IMR-90 (cell line): ENCODE results near the gene TRIM63. TPM values are rescaled to one million over a fixed set of nuclear protein-coding genes. Genes with fewer than 3 reads are reported as not detected.
A peak's percentile ranks its signal among the peaks of the same experiment; 100 is the strongest.

ENCODE experiments used
- ATAC-seq: fragments of 200-7000 bp; cut with Tn5 transposase; 2 replicates; pipeline ENCODE4 v1.9.1; 2020; ENCODE audit warnings: low read depth, mild to moderate bottlenecking, moderate library complexity
- BruUV-seq: library from RNA; stranded (reverse); fragments of 400-500 nt; replicated peaks from 2 replicates; lab custom pipeline; 2021; lab: Mats Ljungman, UMichigan
- CTCF ChIA-PET: fragments of 300-600 bp; formaldehyde crosslinking; extraction: SDS; loops from one replicate; lab custom pipeline; 2021; ENCODE audit warnings: antibody characterized with exemption; lab: Yijun Ruan, JAX
- POLR2A ChIA-PET: fragments of 300-600 bp; sonication (Branson Sonifier 250); formaldehyde crosslinking; loops from one replicate; lab custom pipeline; 2022; ENCODE audit warnings: antibody characterized with exemption; ENCODE audit not compliant: unreplicated experiment; lab: Charles Lee
- DNase-seq: peaks from one replicate; pipeline ENCODE4 v3.0.0; 2013
- H2AFZ ChIP-seq: replicated peaks from 2 replicates; pipeline ENCODE3; 2013; ENCODE audit warnings: low read length, mild to moderate bottlenecking; ENCODE audit not compliant: poor library complexity
- H2AK5ac ChIP-seq: 2 replicates; pipeline ENCODE4 v1.6.1; 2013; ENCODE audit warnings: low read depth, low read length, inconsistent platforms
- H2AK9ac ChIP-seq: replicated peaks from 2 replicates; pipeline ENCODE3; 2013; ENCODE audit warnings: mild to moderate bottlenecking, low read depth, low read length, moderate library complexity; ENCODE audit not compliant: poor library complexity
- H2BK120ac ChIP-seq: 2 replicates; pipeline ENCODE4 v1.6.1; 2013; ENCODE audit warnings: low read depth, low read length, inconsistent platforms
- H2BK15ac ChIP-seq: 3 replicates; pipeline ENCODE4 v1.6.1; 2013; ENCODE audit warnings: low read depth, low read length, inconsistent platforms
- H2BK20ac ChIP-seq: 2 replicates; pipeline ENCODE4 v1.6.1; 2013; ENCODE audit warnings: low read depth, mild to moderate bottlenecking, inconsistent platforms, low read length, moderate library complexity
- H2BK5ac ChIP-seq: 2 replicates; pipeline ENCODE4 v1.6.1; 2013; ENCODE audit warnings: mild to moderate bottlenecking, low read depth, low read length, inconsistent platforms; ENCODE audit not compliant: poor library complexity, severe bottlenecking
- H3K14ac ChIP-seq: replicated peaks from 2 replicates; pipeline ENCODE4 v1.6.1; 2013; ENCODE audit warnings: low read depth, low read length, inconsistent platforms
- H3K18ac ChIP-seq: 2 replicates; pipeline ENCODE4 v1.6.1; 2013; ENCODE audit warnings: low read depth, low read length, control low read depth
- H3K23ac ChIP-seq: 2 replicates; pipeline ENCODE4 v1.6.1; 2013; ENCODE audit warnings: low read depth, low read length, inconsistent platforms
- H3K27ac ChIP-seq: 2 replicates; pipeline ENCODE4 v1.5.1; 2013; ENCODE audit warnings: mild to moderate bottlenecking, control low read depth, low read length; ENCODE audit not compliant: insufficient read depth
- H3K27me3 ChIP-seq: 2 replicates; pipeline ENCODE4 v1.6.1; 2013; ENCODE audit warnings: low read length; ENCODE audit not compliant: control insufficient read depth, insufficient read depth
- H3K36me3 ChIP-seq: 2 replicates; pipeline ENCODE4 v1.6.1; 2013; ENCODE audit warnings: low read length, mixed read lengths; ENCODE audit not compliant: control insufficient read depth, insufficient read depth
- H3K4ac ChIP-seq: 2 replicates; pipeline ENCODE4 v1.6.1; 2013; ENCODE audit warnings: low read depth, low read length, inconsistent platforms
- H3K4me1 ChIP-seq: 2 replicates; pipeline ENCODE4 v1.6.1; 2013; ENCODE audit warnings: low read length, mixed read lengths; ENCODE audit not compliant: control insufficient read depth, insufficient read depth
- H3K4me2 ChIP-seq: 2 replicates; pipeline ENCODE4 v1.6.1; 2013; ENCODE audit warnings: low read depth, mild to moderate bottlenecking, control low read depth, low read length, moderate library complexity
- H3K4me3 ChIP-seq: 2 replicates; pipeline ENCODE4 v1.5.1; 2013; ENCODE audit warnings: low read depth, mild to moderate bottlenecking, control low read depth, low read length, moderate library complexity; ENCODE audit not compliant: insufficient read depth
- H3K56ac ChIP-seq: 2 replicates; pipeline ENCODE4 v1.6.1; 2013; ENCODE audit warnings: low read length, inconsistent platforms; ENCODE audit not compliant: insufficient read depth; ENCODE audit errors: extremely low read depth
- H3K79me1 ChIP-seq, 2 experiments: 2 replicates each; pipeline ENCODE4 v1.6.1; 2013; ENCODE audit warnings: low read length in 2 of 2, inconsistent platforms in 1 of 2, low read depth in 1 of 2
- H3K9ac ChIP-seq: 2 replicates; pipeline ENCODE4 v1.6.1; 2013; ENCODE audit warnings: low read depth, low read length, control low read depth
- H3K9me1 ChIP-seq: 2 replicates; pipeline ENCODE4 v1.6.1; 2013; ENCODE audit warnings: low read length, inconsistent platforms; ENCODE audit not compliant: insufficient read depth
- H3K9me3 ChIP-seq: 2 replicates; pipeline ENCODE4 v1.6.1; 2013; ENCODE audit warnings: low read length; ENCODE audit not compliant: control insufficient read depth, insufficient read depth
- H4K20me1 ChIP-seq: 2 replicates; pipeline ENCODE4 v1.6.1; 2013; ENCODE audit warnings: low read length, inconsistent platforms; ENCODE audit not compliant: insufficient read depth
- H4K5ac ChIP-seq: 2 replicates; pipeline ENCODE4 v1.6.1; 2013; ENCODE audit warnings: mild to moderate bottlenecking, low read depth, low read length, control low read depth
- H4K8ac ChIP-seq, 2 experiments: 2 replicates each; pipeline ENCODE4 v1.6.1; 2013; ENCODE audit warnings: low read depth in 2 of 2, low read length in 2 of 2, control low read depth in 1 of 2, inconsistent platforms in 1 of 2
- H4K91ac ChIP-seq: 2 replicates; pipeline ENCODE4 v1.6.1; 2013; ENCODE audit warnings: low read depth, low read length, inconsistent platforms; ENCODE audit not compliant: insufficient read depth
- BHLHE40 ChIP-seq: fragments of 150-350 bp; IDR thresholded peaks from 2 replicates; pipeline ENCODE4 v1.6.1; 2016; ENCODE audit warnings: mild to moderate bottlenecking, low read depth, low read length
- CEBPB ChIP-seq: IDR thresholded peaks from 2 replicates; pipeline ENCODE4 v1.6.1; 2012; ENCODE audit warnings: low read depth, low read length, improper control_type of control experiment
- MAZ ChIP-seq: IDR thresholded peaks from 2 replicates; pipeline ENCODE4 v1.6.1; 2012; ENCODE audit warnings: low read depth, mild to moderate bottlenecking, low read length, improper control_type of control experiment, moderate library complexity, borderline replicate concordance
- MXI1 ChIP-seq: IDR thresholded peaks from 2 replicates; pipeline ENCODE4 v1.6.1; 2012; ENCODE audit warnings: low read depth, mild to moderate bottlenecking, low read length, moderate library complexity, borderline replicate concordance
- POLR2A ChIP-seq: IDR thresholded peaks from 2 replicates; pipeline ENCODE4 v1.6.1; 2012; ENCODE audit warnings: mild to moderate bottlenecking, low read depth, low read length
- RAD21 ChIP-seq: IDR thresholded peaks from 2 replicates; pipeline ENCODE4 v1.6.1; 2012; ENCODE audit warnings: low read length, improper control_type of control experiment
- RFX5 ChIP-seq: IDR thresholded peaks from 2 replicates; pipeline ENCODE4 v1.8.0; 2012; ENCODE audit warnings: low read depth, mild to moderate bottlenecking, low read length, moderate library complexity
- SMC3 ChIP-seq: fragments of 150-350 bp; IDR thresholded peaks from 2 replicates; pipeline ENCODE4 v1.6.1; 2016; ENCODE audit warnings: low read depth, mild to moderate bottlenecking, antibody characterized with exemption, low read length, moderate library complexity
- WGBS, 2 experiments: methylation state at CpG; one replicate each; pipeline versions ENCODE4 v1.1.5 to v1.1.7; 2013; ENCODE audit warnings: missing lambda C conversion rate in 2 of 2; ENCODE audit not compliant: insufficient read length in 1 of 2; ENCODE audit errors: extremely low coverage in 2 of 2; 5-methylcytosine and 5-hydroxymethylcytosine counted together
- dilution Hi-C: fragments of 300-500 bp; cut with HindIII; formaldehyde crosslinking; loops from one replicate; pipeline ENCODE4 v1.14.3; 2018; ENCODE audit warnings: low sequenced_read_pairs; ENCODE audit not compliant: unreplicated experiment
- in situ Hi-C: fragments of 300-500 bp; cut with MboI; formaldehyde crosslinking; loops from 3 replicates; pipeline ENCODE4 v1.14.3; 2019; ENCODE audit warnings: low sequenced_read_pairs, inconsistent platforms, mixed read lengths
- intact Hi-C: fragments of 100-400 bp; cut with micrococcal nuclease; formaldehyde crosslinking; loops from 2 replicates; pipeline ENCODE4 v1.10.0; 2022
- polyA plus RNA-seq, 3 experiments: library from polyadenylated mRNA; depleted of rRNA; stranded (reverse); fragments of >200 nt; gene quantifications; 2 replicates each; pipeline ENCODE4 v1.2.3, GENCODE V29; 2012; ENCODE audit warnings: low replicate concordance in 1 of 3
- total RNA-seq: library from RNA; depleted of rRNA; stranded (reverse); fragments of >200 nt; gene quantifications from 2 replicates; pipeline ENCODE4 v1.2.3, GENCODE V29; 2012
- TF ChIP-seq, protein P1 (sequence below): fragments of 150-350 bp; IDR thresholded peaks from 2 replicates; pipeline ENCODE4 v1.6.1; 2017; ENCODE audit warnings: mild to moderate bottlenecking, antibody characterized with exemption, low read length, low read depth

Gene TRIM63
- total and polyA plus RNA-seq, 2 of the 4 experiments (the other 2 are of a cell fraction): not detected

DNA sequence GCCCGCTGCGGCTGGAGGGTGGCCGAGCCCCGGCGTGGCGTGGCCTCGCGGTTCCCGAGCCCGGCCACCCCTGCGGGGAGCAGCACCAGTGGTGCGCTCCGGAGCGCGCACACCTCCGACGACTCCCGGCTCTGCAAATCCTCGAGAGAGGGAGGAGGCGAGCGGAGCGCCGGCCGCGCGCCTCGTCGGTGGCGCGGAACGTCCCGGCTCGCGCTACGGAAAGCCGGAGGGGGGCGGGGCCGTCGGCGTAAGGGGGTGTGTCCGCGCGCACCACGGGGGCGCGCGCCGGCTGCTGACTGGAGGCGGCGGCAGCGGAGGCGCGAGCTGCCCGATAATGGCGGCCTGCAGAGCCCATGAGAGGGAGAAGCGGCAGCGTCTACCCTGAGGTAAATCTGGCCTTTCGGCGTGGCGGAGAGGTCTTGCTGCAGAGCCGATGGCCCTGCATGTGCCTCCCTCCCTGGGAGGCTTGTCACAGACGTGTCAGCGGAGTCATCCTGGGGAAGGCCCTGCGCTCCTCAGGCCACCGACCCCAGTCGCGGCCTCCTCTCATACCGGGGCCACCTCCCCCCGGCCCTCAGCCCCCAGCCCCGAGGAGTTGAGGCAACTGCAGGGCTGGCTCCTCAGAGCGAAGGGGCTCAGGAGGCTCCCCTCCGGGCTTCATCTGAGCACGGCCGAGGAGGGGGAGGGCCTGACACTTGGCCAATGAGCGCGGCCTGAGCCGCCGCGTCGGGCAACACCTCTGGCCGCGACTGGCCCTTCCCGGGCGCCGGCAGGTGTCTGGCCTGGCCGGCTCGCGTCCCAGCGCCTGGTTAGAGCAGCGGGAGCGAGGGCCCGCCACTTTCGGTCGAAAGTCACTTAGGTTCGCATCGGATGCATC lies 44.3 kb upstream of the TRIM63 start, which contains the start of gene PDIK1L:
PDIK1L (plus strand) TSS at position 295 of the 877 bp plus-strand sequence. CDS start 2,485 bp downstream, outside the sequence.
- in situ Hi-C loops: no loop called here
- Histone ChIP-seq H4K20me1 (no peaks in the 10 kb centered on the region), H2AFZ (peak within 1 kb of the TSS; percentile 100), H3K56ac (peak within 1 kb of the TSS; percentile 78; the same call in 1 of the 2 replicates), H4K91ac (peak within 1 kb of the TSS; percentile 28; the same call in 1 of the 2 replicates), H3K4ac (peak within 1 kb of the TSS; percentile 87), H2BK20ac (no peak within 1 kb of the TSS), H3K27ac (peak within 1 kb of the TSS; percentile 82), H3K23ac (peak within 1 kb of the TSS; percentile 88; the same call in 1 of the 2 replicates), H3K4me1 (no peaks in the 10 kb centered on the region), H3K18ac (no peak within 1 kb of the TSS; the same call in 1 of the 2 replicates), H3K4me2 (peak within 1 kb of the TSS; percentile 86), H3K9ac (peak within 1 kb of the TSS; percentile 88), H2BK120ac (no peak within 1 kb of the TSS), H2AK5ac (peak within 1 kb of the TSS; percentile 43; the same call in 1 of the 2 replicates), H3K9me3 (no peaks in the 10 kb centered on the region), H3K14ac (peak within 1 kb of the TSS; percentile 94; the same call in 1 of the 2 replicates), H2AK9ac (peak within 1 kb of the TSS; percentile 79), H2BK15ac (no peak within 1 kb of the TSS), H2BK5ac (peak within 1 kb of the TSS; percentile 61), H3K36me3 (peaks cover 3% of the 10 kb centered on the region; the same call in 1 of the 2 replicates), H3K4me3 (peak within 1 kb of the TSS; percentile 98), H3K79me1 (peaks cover 16 to 29% of the 10 kb centered on the region in 2 experiments), H4K5ac (peak within 1 kb of the TSS; percentile 90; the same call in 1 of the 2 replicates), H4K8ac (peak within 1 kb of the TSS; percentile 46 to 89), H3K27me3 (no peaks in the 10 kb centered on the region), H3K9me1 (no peaks in the 10 kb centered on the region)
- dilution Hi-C loops: no loop called here
- TF ChIP-seq MAZ (peak; percentile 72; the same call in 1 of the 2 replicates), BHLHE40 (peak; percentile 84), SMC3 (0 out of 2 replicates have a peak, but pooled peaks have one; percentile 5), MXI1 (peak; percentile 92), CEBPB (no peak), RAD21 (no peak), POLR2A (no peak), RFX5 (no peak)
- TF ChIP-seq, protein P1, sequence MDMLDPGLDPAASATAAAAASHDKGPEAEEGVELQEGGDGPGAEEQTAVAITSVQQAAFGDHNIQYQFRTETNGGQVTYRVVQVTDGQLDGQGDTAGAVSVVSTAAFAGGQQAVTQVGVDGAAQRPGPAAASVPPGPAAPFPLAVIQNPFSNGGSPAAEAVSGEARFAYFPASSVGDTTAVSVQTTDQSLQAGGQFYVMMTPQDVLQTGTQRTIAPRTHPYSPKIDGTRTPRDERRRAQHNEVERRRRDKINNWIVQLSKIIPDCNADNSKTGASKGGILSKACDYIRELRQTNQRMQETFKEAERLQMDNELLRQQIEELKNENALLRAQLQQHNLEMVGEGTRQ: peak; percentile 89
- ChIA-PET CTCF (interaction anchor here (1.0 to 1.1 kb wide), 2 partner anchors 33 to 217 kb away, joined by 3 read pairs; no protein-coding TSS in a partner anchor), POLR2A (no interaction called here)
- no TSS peak for BruUV-seq
- intact Hi-C loops: no loop called here
- DNase-seq (peak; percentile 96), ATAC-seq (peak; percentile 89)
- WGBS, 2 experiments: 0% methylated on average over 32 of the region's 96 CpGs; no CpG with 5 or more reads in 1 of the 2 experiments
